ENCODE measurements around the gene ABHD8.
A peak's percentile ranks its signal among the peaks of the same experiment; 100 is the strongest.

ABHD8 gene

DNA sequence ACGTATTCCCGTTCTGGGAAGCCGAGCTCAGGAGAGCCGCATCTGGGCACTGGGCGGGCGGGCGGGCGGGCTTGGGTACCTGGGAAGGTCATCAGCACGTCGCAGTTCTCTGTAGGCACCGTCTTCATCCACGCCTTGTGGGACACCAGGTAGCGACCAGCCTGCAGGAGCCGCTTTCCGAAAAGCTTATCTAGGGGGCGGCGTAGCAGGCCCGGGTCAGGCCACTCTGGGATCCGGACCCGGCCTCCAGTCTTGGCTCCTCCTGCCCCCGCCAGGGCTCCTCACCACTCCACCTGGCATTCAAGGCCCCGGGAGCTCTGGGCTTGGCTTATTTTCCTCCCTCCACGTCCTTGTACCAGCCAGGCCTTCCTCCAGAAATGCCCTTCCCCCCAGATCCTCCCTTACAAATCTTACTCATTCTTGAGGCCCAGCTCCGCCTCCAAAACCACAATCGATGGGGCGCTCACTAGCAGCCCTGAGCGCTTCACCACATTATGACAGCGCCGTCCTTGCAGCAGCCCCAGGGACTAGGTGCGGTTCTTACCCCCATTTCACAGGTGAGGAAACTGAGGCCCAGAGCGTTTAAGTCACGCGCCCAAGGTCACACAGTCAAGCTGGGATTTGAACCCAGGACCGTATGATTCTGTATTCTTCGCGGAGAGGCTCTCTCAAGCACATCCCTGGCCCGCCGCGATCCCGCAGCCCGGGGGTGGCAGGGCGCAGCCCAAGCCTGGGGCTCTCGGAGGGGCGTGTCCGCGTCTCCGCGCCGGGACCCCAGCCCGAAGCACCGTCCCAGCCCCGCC, 30.6 kb upstream of the ABHD8 start:
- DNase-seq = peak; percentile 95

DNA sequence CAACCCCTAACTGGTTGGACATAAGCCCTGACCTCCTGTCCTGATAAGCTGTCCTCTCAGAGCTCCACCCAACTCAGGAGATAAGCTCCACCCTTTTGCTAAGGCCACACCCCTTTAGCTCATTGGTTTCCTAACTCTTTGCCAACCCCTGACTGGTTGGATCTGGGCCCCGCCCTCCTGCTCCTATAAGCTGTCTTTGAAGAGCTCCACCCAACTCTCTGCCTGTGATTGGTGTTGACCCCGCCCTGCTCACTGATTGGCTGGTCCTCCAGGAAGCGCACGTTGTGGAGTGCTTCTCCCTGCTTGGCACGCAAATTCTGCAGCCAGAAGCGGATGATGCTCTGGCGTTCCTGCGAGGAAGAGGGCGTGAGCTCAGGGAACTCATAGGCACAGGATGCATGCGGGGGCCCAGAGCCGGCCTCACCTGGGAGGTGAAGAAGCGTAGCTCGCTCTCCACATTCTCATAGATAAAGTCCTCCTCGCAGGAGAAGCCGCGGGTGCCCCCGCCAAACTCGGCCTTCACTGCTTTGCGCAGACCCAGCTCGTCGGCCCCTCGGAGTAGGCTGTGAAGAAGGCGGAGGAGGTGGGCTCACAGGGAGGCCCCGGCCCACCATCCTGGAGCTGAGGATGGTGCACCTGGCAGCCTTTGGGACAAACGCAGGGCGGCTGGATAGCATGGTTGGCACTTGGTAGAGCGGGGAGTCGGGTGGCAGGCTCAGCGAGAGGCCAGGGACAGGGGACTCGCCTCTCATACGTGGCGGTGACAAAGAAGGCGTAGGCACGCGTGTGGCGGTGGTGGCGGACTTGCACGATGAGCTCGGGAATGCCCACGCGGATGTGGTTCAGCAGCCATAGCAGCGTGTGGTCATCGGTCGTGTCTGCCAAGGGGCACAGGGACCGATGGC, 29.7 kb upstream of the ABHD8 start:
- DNase-seq = peak; percentile 97

DNA sequence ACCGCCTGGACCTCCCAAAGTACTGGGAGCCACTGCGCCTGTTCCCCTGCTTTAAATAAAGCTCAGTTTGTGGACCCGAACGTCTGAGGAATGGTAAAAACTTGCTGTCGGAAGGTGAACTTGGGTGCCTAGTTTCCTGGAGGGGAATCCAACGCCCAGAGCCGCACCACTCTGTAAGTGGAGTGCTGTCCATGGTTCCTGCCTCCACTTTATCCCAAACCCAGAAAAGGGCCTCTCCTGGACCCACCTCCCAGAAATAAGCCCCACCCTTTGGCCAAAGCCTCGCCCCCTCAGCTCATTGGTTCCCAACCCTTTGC, 29.1 kb upstream of the ABHD8 start:
- DNase-seq = no peak

DNA sequence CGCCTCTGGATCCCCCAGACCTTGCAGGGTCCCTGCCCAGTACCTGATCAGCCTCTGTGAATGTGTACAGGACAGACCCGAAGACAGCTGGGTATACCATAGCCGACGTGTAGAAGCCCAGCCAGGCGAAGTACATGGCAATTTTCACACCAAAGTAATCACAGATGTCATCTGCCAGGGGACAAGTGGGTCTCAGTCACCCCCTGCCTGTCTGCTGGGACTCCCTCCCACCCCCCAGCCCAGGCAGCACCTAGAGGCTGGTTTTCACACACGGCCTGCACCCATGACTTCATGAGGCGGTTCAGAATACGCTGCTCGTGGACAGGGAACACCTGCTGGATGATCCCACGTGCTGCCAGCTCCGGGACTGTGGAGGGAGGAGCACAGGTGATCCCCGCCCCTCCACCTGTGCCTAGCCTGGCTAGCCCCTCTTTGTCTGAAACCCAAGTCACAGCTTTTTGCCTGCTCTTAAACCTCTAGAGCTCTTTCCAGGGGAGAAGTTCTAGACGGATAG, 27.9 kb upstream of the ABHD8 start:
- DNase-seq = no peak

DNA sequence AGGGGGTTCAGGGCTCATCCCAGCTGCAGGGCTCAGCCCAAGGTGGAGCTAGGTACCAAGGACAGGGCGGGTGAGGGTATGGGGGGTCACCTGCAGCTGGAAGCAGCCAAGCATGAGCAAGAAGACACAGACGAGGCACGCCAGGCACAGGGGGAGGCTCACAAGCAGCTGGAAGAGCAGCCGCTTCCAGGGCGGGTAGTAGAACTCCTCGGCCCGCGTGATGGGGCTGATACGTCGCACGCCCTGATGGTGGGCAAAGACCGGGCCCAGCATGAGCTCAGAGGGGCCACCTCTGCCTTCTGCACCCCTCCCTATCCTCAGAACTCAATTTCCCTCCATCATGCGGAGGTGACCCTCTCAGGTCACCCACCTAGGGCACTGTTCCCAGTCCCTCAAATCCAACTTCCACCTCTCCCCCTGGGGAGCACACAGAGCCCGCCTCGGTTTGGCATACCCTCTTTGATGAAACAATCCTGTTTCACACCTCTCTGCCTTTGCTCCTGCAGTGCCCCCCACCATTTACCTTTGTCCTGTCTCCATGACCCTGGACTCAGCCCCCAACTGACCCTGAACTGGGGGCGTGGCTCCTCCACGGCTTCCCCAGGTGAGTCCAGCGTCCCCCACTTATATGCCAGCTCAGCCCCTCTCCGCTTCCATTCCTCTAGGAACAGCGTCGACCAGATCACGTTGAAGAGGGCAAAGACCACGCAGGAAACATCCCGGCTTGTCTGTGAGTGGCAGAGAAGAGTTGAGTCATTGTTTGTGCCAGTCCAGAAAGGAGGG, 27.2 kb upstream of the ABHD8 start:
- DNase-seq = no peak

DNA sequence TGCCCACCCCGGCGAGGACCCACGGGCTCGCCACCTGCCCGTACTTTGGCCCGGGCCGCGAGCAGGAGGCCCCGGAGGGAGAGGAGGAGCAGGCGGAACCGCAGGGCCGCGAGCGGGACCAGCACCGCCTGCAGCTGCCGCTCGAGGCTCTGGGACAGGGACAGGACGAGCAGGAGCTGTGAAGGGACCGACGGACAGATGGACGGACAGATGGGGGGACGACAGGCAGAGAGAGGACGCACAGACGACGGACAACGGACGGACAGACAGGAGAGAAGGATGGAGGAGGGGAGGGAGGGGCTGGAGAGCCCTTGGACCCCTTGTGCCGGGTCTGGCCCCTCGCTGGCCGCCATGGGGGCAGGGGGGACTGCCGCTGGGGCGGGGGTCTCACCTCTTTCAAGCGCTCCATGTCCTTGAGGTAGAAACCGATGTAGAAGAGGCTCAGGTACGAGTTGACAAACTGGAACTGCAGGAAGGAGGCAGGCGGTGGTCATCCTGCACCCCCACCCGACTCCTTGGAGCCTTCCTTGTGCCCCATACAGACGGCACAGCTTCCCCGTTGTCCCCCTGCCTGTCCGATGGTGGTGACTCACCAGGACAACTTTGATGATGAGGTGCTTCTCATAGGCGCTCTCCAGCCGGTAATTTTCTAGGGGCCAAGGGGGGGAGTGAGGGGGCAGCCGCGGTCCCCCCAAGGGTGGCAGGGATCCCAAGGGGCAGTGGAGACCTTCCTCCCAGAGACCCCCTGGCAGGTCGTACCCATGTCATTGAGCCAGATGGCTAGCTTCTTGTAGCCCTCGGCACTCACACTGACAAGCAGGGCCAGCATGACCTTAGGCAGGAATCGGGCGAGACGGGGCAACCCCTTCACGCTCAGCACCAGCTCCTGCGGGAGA, 26.4 kb upstream of the ABHD8 start:
- no peak for DNase-seq

DNA sequence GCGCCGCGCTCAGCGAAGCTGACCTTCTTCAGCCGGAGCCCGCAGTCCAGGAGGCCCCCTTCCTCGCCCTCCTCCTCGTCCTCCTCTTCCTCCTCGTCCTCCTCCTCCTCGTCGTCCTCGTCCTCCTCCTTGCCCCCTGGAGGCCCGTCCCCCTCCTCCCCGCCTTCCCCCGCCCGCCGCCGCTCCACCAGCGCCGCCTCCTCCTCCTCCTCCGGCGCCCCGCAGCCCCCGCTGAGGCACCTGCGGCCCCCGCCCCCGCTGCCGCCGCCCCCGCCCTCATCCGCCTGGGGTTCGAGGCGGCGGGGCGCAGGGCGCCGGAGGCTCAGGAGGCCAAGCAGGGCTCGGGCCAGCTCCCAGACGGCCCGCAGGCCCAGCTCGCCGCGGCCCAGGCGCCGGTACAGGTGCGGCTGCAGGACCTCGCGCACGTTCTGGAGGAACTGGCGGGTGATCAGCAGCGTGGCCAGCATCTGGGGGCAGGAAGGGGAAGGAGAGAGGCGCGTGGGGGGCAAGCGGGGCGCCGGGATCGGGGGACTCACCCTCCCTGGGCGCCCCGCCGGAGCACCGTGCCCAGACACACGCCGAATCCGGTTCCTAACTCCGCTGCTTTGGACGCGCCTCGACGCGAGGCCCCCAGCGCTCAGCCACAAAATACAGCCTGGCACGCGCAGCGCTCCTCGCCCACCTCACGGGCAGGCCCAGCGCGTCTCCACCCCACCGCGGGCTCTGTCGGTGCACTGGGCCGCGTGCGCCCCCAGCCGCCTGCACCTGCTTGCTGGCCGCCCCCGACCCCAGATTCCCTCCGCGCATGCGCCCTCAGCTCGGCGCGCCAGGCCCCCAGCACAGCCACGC, 25.5 kb upstream of the ABHD8 start:
- no peak for DNase-seq

DNA sequence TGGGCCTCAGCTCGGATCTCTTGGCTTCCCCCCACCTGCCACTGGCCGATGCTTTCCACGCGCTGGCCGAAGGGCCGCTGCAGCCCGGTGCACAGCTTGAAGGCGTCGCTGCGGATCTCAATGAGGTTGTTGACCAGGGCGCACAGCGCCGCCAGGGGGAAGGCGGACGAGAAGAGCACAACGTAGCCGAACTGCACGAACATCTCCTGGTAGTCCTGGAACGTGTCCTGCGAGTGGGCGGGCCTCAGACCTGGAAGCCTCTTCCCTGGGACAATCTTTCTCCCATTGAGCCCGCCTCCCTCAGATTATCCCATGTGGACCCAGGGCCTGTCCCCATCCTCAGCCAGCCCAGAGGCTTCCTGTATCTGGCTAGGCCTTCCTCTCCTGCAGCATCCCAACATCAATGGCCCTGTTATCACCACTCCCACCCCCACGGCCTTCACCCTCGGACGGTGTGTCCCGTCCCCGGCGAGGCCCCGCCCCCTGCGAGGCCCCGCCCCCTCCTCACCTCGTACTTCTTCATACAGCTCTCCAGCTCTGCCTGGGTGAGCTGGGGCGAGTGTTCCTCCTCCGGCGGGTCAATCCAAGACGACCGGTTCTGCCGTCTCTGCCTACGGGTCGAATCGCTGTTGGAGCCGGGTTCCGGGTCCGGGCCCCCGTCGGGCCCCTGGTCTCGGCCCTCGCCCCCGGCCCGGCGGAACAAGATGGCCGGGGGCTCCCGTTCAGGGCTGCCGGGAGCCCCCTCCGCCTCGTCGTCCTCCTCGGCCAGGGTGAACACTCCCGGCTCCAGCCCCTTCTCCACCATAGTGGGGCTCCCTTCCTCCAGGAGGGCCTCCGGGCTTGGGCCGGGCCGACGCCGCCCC, 24.7 kb upstream of the ABHD8 start:
- peak; percentile 77 for DNase-seq

DNA sequence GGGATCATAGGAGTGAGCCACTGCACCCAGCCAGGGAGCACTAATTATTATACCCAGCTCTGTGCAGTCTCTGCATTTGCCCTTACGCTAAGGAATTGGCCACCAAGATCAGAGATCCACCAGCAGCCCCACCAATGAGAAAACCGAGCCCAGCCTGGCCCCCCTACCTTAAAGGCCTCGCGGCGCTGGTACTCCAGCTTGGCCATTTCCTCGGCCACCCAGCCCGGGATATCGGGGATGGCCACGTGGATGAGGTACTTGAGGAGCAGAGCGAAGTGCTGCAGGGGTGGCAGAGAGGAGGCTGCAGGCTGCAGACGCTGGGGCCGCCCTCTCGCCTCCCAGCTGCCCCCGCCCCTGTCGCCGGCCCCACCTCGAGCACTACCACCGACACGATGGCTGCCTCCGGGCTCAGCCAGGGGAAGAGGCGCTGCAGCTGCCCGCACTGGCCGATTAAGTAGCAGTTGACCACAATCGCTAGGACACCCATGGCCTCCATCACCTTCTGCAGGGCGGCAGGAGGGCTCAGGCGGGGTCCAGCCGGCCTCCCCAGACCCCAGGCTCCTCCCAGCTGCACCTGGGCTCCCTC, 23.9 kb upstream of the ABHD8 start:
- no peak for DNase-seq

DNA sequence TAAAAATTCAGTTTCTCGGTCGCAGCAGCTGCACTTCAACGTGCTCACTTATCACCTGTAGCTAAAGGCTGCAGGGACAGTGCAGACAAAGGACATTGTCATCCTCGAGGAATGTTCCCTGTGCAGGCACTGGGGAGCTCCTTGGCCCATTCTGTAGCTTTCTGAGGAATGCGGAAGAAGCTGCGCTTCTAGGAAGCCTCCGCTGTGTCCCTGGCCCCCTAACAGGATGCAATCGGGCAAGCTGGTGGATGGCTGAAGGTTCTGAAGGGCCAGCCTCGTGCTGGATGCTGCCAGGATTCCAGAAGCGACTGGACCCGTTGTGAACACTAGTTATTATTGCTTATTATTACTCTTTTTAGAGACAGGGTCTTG, 23.4 kb upstream of the ABHD8 start:
- DNase-seq = no peak

DNA sequence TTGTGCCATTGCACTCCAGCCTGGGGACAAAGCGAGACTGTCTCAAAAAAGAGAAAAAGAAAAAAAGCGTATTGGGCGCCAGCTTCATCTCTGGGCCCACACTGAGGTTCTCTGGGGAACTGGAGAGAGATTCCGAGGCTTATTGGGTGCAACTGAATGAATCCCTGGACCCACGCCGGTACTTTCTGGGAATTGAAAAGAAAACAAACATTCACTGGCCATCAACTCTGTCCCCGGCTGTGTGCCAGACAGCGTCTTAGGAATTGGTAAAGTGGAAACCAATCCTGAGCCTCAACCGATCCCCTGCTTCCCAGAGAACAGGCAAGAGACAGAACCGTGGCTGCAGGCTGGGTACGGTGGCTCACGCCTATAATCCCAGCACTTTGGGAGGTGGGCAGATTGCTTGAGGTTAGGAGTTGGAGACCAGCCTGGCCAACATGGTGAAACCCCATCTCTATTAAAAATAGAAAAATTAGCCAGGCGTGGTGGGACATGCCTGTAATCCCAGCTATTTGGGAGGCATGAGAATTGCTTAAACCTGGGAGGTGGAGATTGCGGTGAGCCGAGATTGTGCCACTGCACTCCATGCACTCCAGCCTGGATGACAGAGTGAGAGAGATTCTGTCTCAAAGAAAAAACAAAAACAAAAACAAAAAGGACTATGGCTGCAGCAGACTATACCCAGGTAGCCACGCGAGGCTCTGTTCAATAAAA, 22.8 kb upstream of the ABHD8 start:
- no peak for DNase-seq

DNA sequence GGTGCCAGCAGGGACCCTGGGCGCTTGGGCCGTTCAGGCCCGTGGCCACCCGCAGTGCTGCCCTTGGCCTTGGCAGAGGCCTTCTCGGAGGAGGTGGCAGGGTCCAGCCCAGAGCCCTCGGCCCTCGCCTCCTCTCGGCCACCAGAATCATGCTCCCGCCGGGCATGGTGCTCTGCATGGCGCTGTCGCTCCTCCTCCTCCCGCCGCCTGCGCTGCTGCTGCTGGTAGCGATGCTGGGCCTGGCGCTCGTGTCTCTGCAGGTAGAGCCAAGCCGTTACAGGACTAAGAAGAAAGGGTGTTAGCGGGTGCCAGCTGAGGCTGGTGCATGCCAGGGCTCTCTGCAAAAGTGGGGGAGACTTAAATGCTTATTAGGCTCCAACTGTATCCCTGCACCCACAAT, 21.9 kb upstream of the ABHD8 start:
- DNase-seq = no peak

DNA sequence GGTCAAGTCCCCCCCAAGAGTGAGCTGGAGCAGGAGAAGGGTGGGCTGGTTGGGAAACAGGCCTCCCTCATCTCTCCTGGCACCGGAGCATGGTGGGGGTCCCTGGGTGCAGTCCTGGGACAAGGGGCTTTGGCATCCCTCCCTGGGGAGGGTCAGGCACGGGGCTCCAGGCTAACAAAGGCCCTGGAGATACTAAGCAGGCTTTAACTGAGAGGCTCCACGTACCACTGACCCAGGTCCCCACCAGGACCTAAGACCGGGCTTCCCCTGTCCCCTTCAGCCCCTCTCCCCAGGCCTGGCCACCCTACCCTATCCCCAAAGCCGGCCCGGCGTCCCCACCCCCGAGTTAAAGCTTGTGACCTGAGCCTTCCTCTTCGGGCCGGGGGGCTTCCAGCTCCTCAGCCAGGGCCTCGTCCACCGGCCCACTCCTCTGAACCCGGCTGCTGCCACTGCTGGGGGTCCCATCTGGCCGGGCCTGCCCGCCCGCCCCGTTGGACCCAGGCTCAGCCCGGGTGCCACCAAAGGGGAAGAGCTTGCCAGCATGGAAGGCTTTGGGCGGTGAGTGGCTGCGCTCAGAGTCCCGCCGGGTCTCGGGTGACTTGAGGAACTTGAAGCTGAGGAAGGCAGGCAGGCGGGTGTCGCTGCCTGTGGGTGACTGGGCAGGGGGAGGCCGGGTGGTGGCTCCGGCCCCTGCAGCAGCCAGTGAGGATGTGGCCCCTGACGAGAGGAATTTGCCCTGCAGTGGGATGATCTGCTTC, 21.3 kb upstream of the ABHD8 start:
- no peak for DNase-seq

DNA sequence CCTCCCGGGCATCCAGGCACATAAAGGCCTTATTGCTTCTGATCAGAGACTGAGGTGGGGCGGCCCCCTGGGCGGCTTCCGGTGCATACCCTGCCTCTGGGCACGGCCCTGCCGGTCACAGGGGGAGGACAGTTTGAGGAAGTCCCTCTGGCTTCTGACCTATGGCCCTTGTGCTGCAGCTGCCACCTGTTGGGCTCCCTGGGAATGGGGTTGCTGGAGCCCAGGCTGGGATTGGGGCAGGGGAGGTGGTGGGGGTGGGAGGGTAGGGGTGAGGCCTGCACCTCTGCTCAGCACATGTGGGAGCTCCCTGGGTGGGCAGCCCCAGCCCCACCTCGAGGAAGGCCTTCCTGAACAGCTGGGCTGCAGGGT, 20.7 kb upstream of the ABHD8 start:
- peak; percentile 54 for DNase-seq

DNA sequence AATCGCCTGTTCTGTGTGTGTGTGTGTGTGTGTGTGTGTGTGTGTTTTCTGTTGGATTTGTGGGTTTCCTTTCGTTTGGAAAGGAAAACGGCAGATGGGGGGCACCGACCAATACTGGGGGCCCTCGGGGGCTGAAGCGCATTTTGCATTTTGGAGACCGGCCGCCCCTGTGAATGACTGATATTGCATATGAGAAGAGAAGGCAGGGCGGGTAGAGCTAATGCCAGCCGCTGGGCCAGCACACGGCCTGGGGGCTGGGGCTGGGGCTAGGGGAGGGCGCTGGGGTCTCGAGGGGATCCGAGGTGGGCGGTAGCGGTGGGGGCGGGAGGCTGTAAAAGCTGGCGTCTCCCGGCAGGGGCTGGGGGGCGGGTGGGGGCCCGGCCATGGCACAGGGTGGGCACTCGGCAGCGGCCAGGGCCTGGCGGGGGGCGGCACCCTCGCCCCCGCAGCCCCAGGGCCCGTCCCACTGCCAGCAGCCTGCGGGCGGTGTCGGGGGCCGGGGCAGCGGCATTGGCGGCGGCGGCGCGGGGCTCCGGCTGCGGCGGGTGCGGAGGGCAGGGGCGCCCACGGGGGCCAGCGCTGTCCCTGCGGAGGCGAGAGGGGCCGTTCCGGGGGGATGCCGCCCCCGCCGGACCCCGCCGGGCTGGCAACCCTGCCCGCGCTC, 20.2 kb upstream of the ABHD8 start:
- no peak for DNase-seq

DNA sequence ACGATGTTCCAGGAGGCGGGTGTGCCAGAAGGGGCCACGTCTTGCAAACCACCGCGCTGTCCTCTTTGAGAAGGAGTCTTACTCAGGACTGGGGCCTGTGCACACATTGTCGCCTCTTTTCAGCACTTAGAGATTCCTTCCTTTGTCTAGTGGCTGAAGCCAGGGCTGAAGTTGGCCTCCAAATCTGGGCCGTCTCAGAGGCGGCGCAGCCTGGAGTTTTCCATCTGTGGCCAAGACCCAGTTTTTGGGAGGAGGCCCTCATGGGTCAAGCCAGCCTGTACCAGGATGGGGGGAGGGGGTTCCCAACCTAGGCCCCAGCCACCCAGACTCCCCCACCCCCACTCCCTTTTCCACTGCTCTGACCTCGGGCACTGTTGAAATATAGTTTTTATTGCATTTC, 19.6 kb upstream of the ABHD8 start:
- no peak for DNase-seq

DNA sequence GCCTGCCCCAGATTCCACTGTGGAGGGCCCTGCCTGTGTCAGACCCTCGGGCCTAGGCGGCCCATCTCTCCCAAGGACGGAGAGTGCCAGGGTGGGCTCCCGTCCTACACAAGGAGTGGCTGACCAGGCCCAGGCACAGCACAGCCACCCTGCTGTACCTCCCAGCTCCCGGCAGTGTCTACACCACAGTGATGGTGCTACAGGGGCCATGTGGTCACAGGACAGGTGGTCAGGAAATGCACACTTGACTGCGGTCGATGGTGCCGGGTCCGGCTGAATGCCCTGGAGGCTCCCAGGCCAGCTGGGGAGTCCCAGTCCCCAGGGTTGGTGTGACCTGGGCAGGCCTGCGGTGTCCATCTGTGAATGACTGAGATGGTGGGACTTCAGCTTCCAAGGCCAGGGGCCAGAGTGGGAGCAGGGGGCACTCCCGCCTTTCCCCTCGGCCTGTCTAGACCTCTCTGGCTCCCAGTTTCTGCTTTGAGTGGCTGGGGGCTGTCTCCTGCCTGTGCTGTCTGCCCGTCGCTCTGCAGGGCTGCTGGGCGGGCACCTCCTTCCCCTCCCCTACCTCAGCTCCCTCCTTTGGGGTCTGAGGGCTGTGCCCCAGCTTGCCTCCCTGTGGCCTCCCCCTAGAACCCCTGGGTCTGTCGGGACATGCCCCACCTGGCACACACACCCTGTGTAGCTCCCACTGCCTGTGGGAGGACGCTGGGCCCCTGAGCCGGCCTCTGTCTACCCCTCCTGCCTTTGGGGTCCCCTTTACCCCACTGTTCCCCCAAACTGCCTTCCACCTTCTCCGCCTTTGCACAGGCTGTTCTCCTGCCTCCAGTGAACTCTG, 18.6 kb upstream of the ABHD8 start:
- no peak for DNase-seq
